IMR-90 (cell line): Measurements from ENCODE around the gene RPLP1. TPM values are rescaled to one million over a fixed set of nuclear protein-coding genes. Genes with fewer than 3 reads are reported as not detected.

Source experiments
- ATAC-seq: fragments of 200-7000 bp; cut with Tn5 transposase; 2 replicates; pipeline ENCODE4 v1.9.1; 2020; ENCODE audit warnings: low read depth, mild to moderate bottlenecking, moderate library complexity
- BruUV-seq: library from RNA; stranded (reverse); fragments of 400-500 nt; replicated peaks from 2 replicates; lab custom pipeline; 2021; lab: Mats Ljungman, UMichigan
- CTCF ChIA-PET: fragments of 300-600 bp; formaldehyde crosslinking; extraction: SDS; loops from one replicate; lab custom pipeline; 2021; ENCODE audit warnings: antibody characterized with exemption; lab: Yijun Ruan, JAX
- POLR2A ChIA-PET: fragments of 300-600 bp; sonication (Branson Sonifier 250); formaldehyde crosslinking; loops from one replicate; lab custom pipeline; 2022; ENCODE audit warnings: antibody characterized with exemption; ENCODE audit not compliant: unreplicated experiment; lab: Charles Lee
- DNase-seq: peaks from one replicate; pipeline ENCODE4 v3.0.0; 2013
- H2AFZ ChIP-seq: replicated peaks from 2 replicates; pipeline ENCODE3; 2013; ENCODE audit warnings: low read length, mild to moderate bottlenecking; ENCODE audit not compliant: poor library complexity
- H2AK5ac ChIP-seq: 2 replicates; pipeline ENCODE4 v1.6.1; 2013; ENCODE audit warnings: low read depth, low read length, inconsistent platforms
- H2AK9ac ChIP-seq: replicated peaks from 2 replicates; pipeline ENCODE3; 2013; ENCODE audit warnings: mild to moderate bottlenecking, low read depth, low read length, moderate library complexity; ENCODE audit not compliant: poor library complexity
- H2BK120ac ChIP-seq: 2 replicates; pipeline ENCODE4 v1.6.1; 2013; ENCODE audit warnings: low read depth, low read length, inconsistent platforms
- H2BK15ac ChIP-seq: 3 replicates; pipeline ENCODE4 v1.6.1; 2013; ENCODE audit warnings: low read depth, low read length, inconsistent platforms
- H2BK20ac ChIP-seq: 2 replicates; pipeline ENCODE4 v1.6.1; 2013; ENCODE audit warnings: low read depth, mild to moderate bottlenecking, inconsistent platforms, low read length, moderate library complexity
- H2BK5ac ChIP-seq: 2 replicates; pipeline ENCODE4 v1.6.1; 2013; ENCODE audit warnings: mild to moderate bottlenecking, low read depth, low read length, inconsistent platforms; ENCODE audit not compliant: poor library complexity, severe bottlenecking
- H3K14ac ChIP-seq: replicated peaks from 2 replicates; pipeline ENCODE4 v1.6.1; 2013; ENCODE audit warnings: low read depth, low read length, inconsistent platforms
- H3K18ac ChIP-seq: 2 replicates; pipeline ENCODE4 v1.6.1; 2013; ENCODE audit warnings: low read depth, low read length, control low read depth
- H3K23ac ChIP-seq: 2 replicates; pipeline ENCODE4 v1.6.1; 2013; ENCODE audit warnings: low read depth, low read length, inconsistent platforms
- H3K27ac ChIP-seq: 2 replicates; pipeline ENCODE4 v1.5.1; 2013; ENCODE audit warnings: mild to moderate bottlenecking, control low read depth, low read length; ENCODE audit not compliant: insufficient read depth
- H3K27me3 ChIP-seq: 2 replicates; pipeline ENCODE4 v1.6.1; 2013; ENCODE audit warnings: low read length; ENCODE audit not compliant: control insufficient read depth, insufficient read depth
- H3K36me3 ChIP-seq: 2 replicates; pipeline ENCODE4 v1.6.1; 2013; ENCODE audit warnings: low read length, mixed read lengths; ENCODE audit not compliant: control insufficient read depth, insufficient read depth
- H3K4ac ChIP-seq: 2 replicates; pipeline ENCODE4 v1.6.1; 2013; ENCODE audit warnings: low read depth, low read length, inconsistent platforms
- H3K4me1 ChIP-seq: 2 replicates; pipeline ENCODE4 v1.6.1; 2013; ENCODE audit warnings: low read length, mixed read lengths; ENCODE audit not compliant: control insufficient read depth, insufficient read depth
- H3K4me2 ChIP-seq: 2 replicates; pipeline ENCODE4 v1.6.1; 2013; ENCODE audit warnings: low read depth, mild to moderate bottlenecking, control low read depth, low read length, moderate library complexity
- H3K4me3 ChIP-seq: 2 replicates; pipeline ENCODE4 v1.5.1; 2013; ENCODE audit warnings: low read depth, mild to moderate bottlenecking, control low read depth, low read length, moderate library complexity; ENCODE audit not compliant: insufficient read depth
- H3K56ac ChIP-seq: 2 replicates; pipeline ENCODE4 v1.6.1; 2013; ENCODE audit warnings: low read length, inconsistent platforms; ENCODE audit not compliant: insufficient read depth; ENCODE audit errors: extremely low read depth
- H3K79me1 ChIP-seq, 2 experiments: 2 replicates each; pipeline ENCODE4 v1.6.1; 2013; ENCODE audit warnings: low read length in 2 of 2, inconsistent platforms in 1 of 2, low read depth in 1 of 2
- H3K9ac ChIP-seq: 2 replicates; pipeline ENCODE4 v1.6.1; 2013; ENCODE audit warnings: low read depth, low read length, control low read depth
- H3K9me1 ChIP-seq: 2 replicates; pipeline ENCODE4 v1.6.1; 2013; ENCODE audit warnings: low read length, inconsistent platforms; ENCODE audit not compliant: insufficient read depth
- H3K9me3 ChIP-seq: 2 replicates; pipeline ENCODE4 v1.6.1; 2013; ENCODE audit warnings: low read length; ENCODE audit not compliant: control insufficient read depth, insufficient read depth
- H4K20me1 ChIP-seq: 2 replicates; pipeline ENCODE4 v1.6.1; 2013; ENCODE audit warnings: low read length, inconsistent platforms; ENCODE audit not compliant: insufficient read depth
- H4K5ac ChIP-seq: 2 replicates; pipeline ENCODE4 v1.6.1; 2013; ENCODE audit warnings: mild to moderate bottlenecking, low read depth, low read length, control low read depth
- H4K8ac ChIP-seq, 2 experiments: 2 replicates each; pipeline ENCODE4 v1.6.1; 2013; ENCODE audit warnings: low read depth in 2 of 2, low read length in 2 of 2, control low read depth in 1 of 2, inconsistent platforms in 1 of 2
- H4K91ac ChIP-seq: 2 replicates; pipeline ENCODE4 v1.6.1; 2013; ENCODE audit warnings: low read depth, low read length, inconsistent platforms; ENCODE audit not compliant: insufficient read depth
- FOS ChIP-seq: fragments of 150-350 bp; IDR thresholded peaks from 2 replicates; pipeline ENCODE4 v1.6.1; 2016; ENCODE audit warnings: low read depth, low read length
- MAFK ChIP-seq: IDR thresholded peaks from 2 replicates; pipeline ENCODE4 v1.6.1; 2012; ENCODE audit warnings: low read depth, low read length, improper control_type of control experiment
- WGBS, 2 experiments: methylation state at CpG; one replicate each; pipeline versions ENCODE4 v1.1.5 to v1.1.7; 2013; ENCODE audit warnings: missing lambda C conversion rate in 2 of 2; ENCODE audit not compliant: insufficient read length in 1 of 2; ENCODE audit errors: extremely low coverage in 2 of 2; 5-methylcytosine and 5-hydroxymethylcytosine counted together
- dilution Hi-C: fragments of 300-500 bp; cut with HindIII; formaldehyde crosslinking; loops from one replicate; pipeline ENCODE4 v1.14.3; 2018; ENCODE audit warnings: low sequenced_read_pairs; ENCODE audit not compliant: unreplicated experiment
- in situ Hi-C: fragments of 300-500 bp; cut with MboI; formaldehyde crosslinking; loops from 3 replicates; pipeline ENCODE4 v1.14.3; 2019; ENCODE audit warnings: low sequenced_read_pairs, inconsistent platforms, mixed read lengths
- intact Hi-C: fragments of 100-400 bp; cut with micrococcal nuclease; formaldehyde crosslinking; loops from 2 replicates; pipeline ENCODE4 v1.10.0; 2022
- polyA plus RNA-seq, 3 experiments: library from polyadenylated mRNA; depleted of rRNA; stranded (reverse); fragments of >200 nt; gene quantifications; 2 replicates each; pipeline ENCODE4 v1.2.3, GENCODE V29; 2012; ENCODE audit warnings: low replicate concordance in 1 of 3
- total RNA-seq: library from RNA; depleted of rRNA; stranded (reverse); fragments of >200 nt; gene quantifications from 2 replicates; pipeline ENCODE4 v1.2.3, GENCODE V29; 2012

RPLP1 gene
- total and polyA plus RNA-seq, 2 of the 4 experiments (the other 2 are of a cell fraction), result 97.0 to 1,440 TPM

GRCh38 chr15:69439623-69440022, 13.0 kb upstream of the RPLP1 start:
- DNase-seq, result no peak
- no peak overlapping the region for H3K23ac ChIP-seq
- no peak overlapping the region for H3K4me3 ChIP-seq
- H3K56ac ChIP-seq, result no peak overlapping the region
- H3K9me1 ChIP-seq, result peaks cover 8% of the 10 kb centered on the region
- H3K9me3 ChIP-seq, result no peaks in the 10 kb centered on the region
- no peak overlapping the region for H2AK5ac ChIP-seq
- no peak overlapping the region for H3K4ac ChIP-seq
- peak; percentile 96 for TF ChIP-seq MAFK
- no peak for TF ChIP-seq FOS
- peaks cover 7% of the 10 kb centered on the region for H3K36me3 ChIP-seq
- no peak overlapping the region for H2AFZ ChIP-seq
- H3K9ac ChIP-seq, result no peak overlapping the region
- BruUV-seq, result no TSS peak
- H3K27ac ChIP-seq, result no peak overlapping the region
- H4K20me1 ChIP-seq, result no peaks in the 10 kb centered on the region
- dilution Hi-C loops (no loop called here), in situ Hi-C loops (no loop called here), intact Hi-C loops (no loop called here)
- 100% methylated on average over 2 of the region's 4 CpGs; no CpG with 5 or more reads in 1 of the 2 experiments for WGBS, 2 experiments
- H2BK20ac ChIP-seq, result no peak overlapping the region
- H2BK5ac ChIP-seq, result no peak overlapping the region
- H3K27me3 ChIP-seq, result no peaks in the 10 kb centered on the region
- no peak overlapping the region for H3K18ac ChIP-seq
- no peak overlapping the region for H4K91ac ChIP-seq
- ChIA-PET POLR2A (no interaction called here), CTCF (no interaction called here)
- ATAC-seq, result no peak
- H2AK9ac ChIP-seq, result no peak overlapping the region
- H3K79me1 ChIP-seq, result peaks cover 8 to 52% of the 10 kb centered on the region in 2 experiments
- no peak overlapping the region for H2BK120ac ChIP-seq
- no peak overlapping the region for H4K8ac ChIP-seq
- no peak overlapping the region for H3K14ac ChIP-seq
- H3K4me2 ChIP-seq, result no peak overlapping the region
- H3K4me1 ChIP-seq, result no peaks in the 10 kb centered on the region
- no peak overlapping the region for H2BK15ac ChIP-seq
- no peak overlapping the region for H4K5ac ChIP-seq
